Thyroid gland (tissue), 4 donors: ENCODE results near the gene ADAMTS1.

Source experiments
- CTCF ChIP-seq, 6 experiments: fragments of 200-600 bp in 3 of 6; fragments of 450-650 bp in 3 of 6; sonication (generic) in 3 of 6; IDR thresholded peaks; one replicate each; pipeline ENCODE4 v1.5.1; 2016 to 2019; ENCODE audit warnings: antibody characterized with exemption in 6 of 6, mild to moderate bottlenecking in 2 of 6, inconsistent platforms in 1 of 6, moderate library complexity in 1 of 6
- POLR2A ChIP-seq, 2 donors: fragments of 450-650 bp; IDR thresholded peaks; one replicate each; pipeline ENCODE4 v1.6.1; 2017; ENCODE audit warnings: antibody characterized with exemption in 2 of 2, mild to moderate bottlenecking in 2 of 2, moderate library complexity in 1 of 2

GRCh38 chr21:26836528-26836927 lies 8.7 kb downstream of the ADAMTS1 start:
- TF ChIP-seq CTCF (IDR thresholded peaks at IDR 0.05) (no peak), POLR2A (IDR thresholded peaks at IDR 0.05) (no peak)
